GM10248 (cell line): Measurements from ENCODE around the gene PLB1.

Experiments used
- CTCF ChIA-PET: fragments of 300-600 bp; sonication (Branson Sonifier 250); formaldehyde crosslinking; extraction: SDS; loops from one replicate; lab custom pipeline; 2021; ENCODE audit warnings: antibody characterized with exemption; lab: Yijun Ruan, JAX
- POLR2A ChIA-PET: fragments of 350-650 bp; sonication (Branson Sonifier 250); formaldehyde crosslinking; extraction: SDS; loops from one replicate; lab custom pipeline; 2020; ENCODE audit warnings: antibody characterized with exemption; lab: Yijun Ruan, JAX
- DNase-seq: peaks from one replicate; pipeline ENCODE4 v3.0.0; 2012; ENCODE audit errors: extremely low spot score
- TF ChIP-seq, protein P1 (sequence below): IDR thresholded peaks from 2 replicates; pipeline ENCODE4 v1.5.1; 2012; ENCODE audit warnings: mild to moderate bottlenecking, low read depth; ENCODE audit errors: extremely low read depth, missing control alignments, control extremely low read depth

PLB1 gene

DNA sequence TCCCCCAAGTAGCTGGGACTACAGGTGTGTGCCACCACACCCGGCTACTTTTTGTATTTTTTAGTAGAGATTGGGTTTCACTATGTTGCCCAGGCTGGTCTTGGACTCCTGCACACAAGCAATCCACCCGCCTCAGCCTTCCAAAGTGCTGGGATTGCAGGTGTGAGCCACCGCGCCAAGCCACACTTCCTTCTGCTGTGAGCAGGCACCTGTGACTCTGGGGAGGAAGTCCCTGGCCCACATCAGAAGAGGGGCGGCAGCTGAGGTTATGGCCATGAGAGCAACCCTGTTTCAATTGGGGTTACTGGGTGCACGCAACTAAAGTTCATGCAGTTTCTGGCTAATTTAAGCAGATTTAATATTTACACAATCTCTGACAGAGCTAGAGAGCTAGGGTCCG is 91.0 kb downstream of the PLB1 start:
- DNase-seq, result no peak
- ChIA-PET POLR2A (no interaction called here), CTCF (interaction anchor here (3.5 to 4.2 kb wide), 2 partner anchors 8 to 19 kb away, joined by 25 to 33 read pairs; no protein-coding TSS in a partner anchor)
- TF ChIP-seq, protein P1, sequence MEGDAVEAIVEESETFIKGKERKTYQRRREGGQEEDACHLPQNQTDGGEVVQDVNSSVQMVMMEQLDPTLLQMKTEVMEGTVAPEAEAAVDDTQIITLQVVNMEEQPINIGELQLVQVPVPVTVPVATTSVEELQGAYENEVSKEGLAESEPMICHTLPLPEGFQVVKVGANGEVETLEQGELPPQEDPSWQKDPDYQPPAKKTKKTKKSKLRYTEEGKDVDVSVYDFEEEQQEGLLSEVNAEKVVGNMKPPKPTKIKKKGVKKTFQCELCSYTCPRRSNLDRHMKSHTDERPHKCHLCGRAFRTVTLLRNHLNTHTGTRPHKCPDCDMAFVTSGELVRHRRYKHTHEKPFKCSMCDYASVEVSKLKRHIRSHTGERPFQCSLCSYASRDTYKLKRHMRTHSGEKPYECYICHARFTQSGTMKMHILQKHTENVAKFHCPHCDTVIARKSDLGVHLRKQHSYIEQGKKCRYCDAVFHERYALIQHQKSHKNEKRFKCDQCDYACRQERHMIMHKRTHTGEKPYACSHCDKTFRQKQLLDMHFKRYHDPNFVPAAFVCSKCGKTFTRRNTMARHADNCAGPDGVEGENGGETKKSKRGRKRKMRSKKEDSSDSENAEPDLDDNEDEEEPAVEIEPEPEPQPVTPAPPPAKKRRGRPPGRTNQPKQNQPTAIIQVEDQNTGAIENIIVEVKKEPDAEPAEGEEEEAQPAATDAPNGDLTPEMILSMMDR, result no peak

DNA sequence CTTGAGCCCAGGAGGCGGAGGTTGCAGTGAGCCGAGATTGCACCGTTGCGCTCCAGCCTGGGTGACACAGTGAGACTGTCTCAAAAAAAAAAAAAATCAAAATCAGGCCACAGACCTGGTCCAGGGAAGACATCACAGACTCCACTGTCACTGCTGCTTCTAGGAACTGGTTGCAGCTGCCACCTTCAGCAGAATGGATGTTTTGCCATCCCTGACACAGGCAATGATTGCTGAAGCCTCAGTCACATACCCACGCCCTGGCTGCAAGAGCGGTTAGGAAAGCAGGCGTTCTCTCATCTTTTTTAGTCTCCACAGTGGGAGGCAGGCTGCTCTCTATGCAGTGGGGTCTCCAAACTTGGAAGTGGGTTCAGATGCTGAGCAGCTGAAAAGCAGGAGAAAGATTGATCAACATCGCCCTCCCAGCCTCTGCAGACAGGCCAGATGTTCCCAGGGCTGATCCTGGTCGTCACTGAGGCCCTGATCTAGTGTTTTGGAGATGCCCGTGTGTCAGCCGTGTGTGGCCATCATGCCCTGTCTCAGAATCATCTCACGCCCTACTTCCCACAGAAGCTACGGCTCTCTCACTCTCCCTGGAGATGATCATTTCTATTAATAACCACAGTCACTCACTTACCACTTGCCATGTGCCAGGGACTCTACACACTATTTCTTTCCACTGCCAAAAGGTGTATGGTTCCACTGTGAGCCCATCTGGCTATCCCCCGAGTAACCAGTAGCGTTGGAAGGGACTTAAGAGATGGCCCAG is 91.8 kb downstream of the PLB1 start:
- POLR2A ChIA-PET, result no interaction called here

DNA sequence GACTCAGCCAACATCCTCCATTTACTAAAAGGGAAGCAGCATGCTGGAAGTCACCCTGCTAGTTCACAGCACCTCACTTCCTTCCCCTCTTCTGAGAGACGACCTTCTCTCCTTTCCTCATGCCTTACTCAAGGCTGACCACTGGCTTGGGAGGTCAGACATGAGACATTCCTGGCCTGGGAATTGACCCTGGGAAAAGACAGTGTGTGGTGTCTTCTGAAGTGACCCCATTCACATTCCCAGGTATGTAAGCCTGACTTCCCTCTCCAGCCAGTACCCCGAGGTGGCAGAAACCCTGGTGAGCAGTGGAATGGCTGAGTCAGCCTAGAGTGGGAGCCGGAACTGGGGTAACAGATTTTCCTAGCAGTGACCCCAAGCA is 92.4 kb downstream of the PLB1 start:
- no peak for DNase-seq
- ChIA-PET POLR2A (no interaction called here), CTCF (interaction anchor here (4.2 kb wide), 1 partner anchor 21 kb away, joined by 25 read pairs; no protein-coding TSS in a partner anchor)
- TF ChIP-seq, protein P1, result no peak

More for the DNA sequence above, 91.8 kb downstream of the PLB1 start:
- TF ChIP-seq, protein P1, result no peak
- DNase-seq, result no peak
- CTCF ChIA-PET, result interaction anchor here (4.2 kb wide), 1 partner anchor 20 kb away, joined by 25 read pairs; no protein-coding TSS in a partner anchor

DNA sequence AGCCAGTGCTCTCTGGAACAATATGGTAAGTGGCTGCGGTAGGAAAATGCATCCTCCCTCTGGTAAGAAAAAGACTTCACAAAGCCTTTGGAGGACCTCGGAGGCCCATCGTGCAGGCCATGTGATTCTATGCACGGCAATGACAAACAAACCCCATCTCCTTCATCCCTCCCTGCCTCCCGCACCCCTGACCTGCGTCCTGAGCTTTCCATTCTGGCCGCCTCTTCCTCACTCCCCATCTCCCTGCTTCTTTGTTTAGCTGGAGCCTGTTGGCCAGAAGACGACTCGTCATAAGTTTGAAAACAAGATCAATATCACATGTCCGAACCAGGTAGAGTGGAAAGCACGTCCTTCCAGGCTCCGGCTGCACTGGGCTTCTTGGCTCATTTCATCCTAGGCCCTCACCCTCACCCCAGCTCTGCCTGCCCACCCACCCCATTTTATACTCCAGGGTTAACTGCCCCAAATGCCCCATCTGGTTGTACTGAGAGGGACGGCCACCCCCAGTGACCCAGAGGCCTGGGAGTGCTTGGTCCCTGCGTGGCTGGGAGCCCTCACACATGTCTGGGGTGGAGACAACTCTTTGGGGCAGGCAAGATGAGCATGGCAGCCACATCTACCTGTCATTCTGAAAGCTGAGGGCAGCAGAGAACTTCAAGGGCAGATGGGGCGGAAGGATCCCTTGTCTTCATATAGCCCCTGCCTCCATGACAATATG is 94.0 kb downstream of the PLB1 start:
- CTCF ChIA-PET, result no interaction called here
- DNase-seq, result no peak
- TF ChIP-seq, protein P1, result no peak
- POLR2A ChIA-PET, result no interaction called here

DNA sequence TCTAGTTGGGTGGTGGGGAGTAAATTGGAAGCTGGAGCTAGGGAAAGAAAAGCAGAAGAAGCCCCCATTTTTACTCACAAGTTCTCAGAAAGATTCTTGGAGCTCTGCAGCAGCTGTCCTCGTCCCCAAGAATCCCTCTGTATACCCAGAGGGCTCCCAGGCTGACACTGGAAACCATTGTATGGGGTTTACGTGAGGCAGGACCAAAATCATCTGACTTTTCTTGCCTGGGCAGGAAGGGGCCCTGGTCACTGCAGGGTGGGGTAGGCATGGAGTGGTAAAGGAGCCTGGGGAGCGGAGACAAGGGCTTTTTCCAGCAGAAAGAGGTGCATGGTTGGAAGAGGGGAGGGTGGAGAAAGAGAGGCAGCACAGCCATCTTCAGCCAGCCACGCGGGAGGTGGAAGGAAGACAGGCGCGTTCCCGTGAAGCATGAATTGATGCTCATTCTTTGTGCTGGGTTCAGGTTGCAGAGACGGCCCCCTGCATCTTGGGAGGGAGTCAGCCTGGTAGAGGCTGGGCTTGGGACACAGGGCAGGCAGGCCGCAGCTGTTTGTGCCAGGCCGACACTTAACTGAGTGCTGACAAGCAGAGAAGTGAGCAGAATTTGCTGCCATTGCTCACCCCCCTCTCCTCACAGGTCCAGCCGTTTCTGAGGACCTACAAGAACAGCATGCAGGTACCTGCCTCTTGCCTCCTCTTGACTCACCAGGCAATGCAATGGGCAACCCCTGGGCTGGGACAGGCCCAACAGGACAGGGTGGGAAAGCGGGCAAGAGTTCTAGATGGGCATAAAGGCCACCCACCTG is 94.8 kb downstream of the PLB1 start:
- no peak for DNase-seq
- ChIA-PET CTCF (interaction anchor here (1.2 kb wide), 1 partner anchor 24 kb away, joined by 3 read pairs; no protein-coding TSS in a partner anchor), POLR2A (no interaction called here)
- TF ChIP-seq, protein P1, result no peak
